Activated CD4-positive, alpha-beta T cell treated with anti-CD3 and anti-CD28 coated beads for 24 hours (primary cell): ENCODE measurements around the gene RXRA.

Experiments used
- DNase-seq, 2 donors: peaks; one replicate each; pipeline ENCODE4 v3.0.0-alpha.2; 2020; ENCODE audit warnings: low read depth in 2 of 2

The RXRA gene

GRCh38 chr9:134381671-134382516 is 55.6 kb downstream of the RXRA start:
- DNase-seq = no peak

- DNase-seq = no peak
Measured at GRCh38 chr9:134382733-134383132, 56.5 kb downstream of the RXRA start.

- DNase-seq = no peak
Measured at GRCh38 chr9:134383148-134383547, 56.9 kb downstream of the RXRA start.

DNA sequence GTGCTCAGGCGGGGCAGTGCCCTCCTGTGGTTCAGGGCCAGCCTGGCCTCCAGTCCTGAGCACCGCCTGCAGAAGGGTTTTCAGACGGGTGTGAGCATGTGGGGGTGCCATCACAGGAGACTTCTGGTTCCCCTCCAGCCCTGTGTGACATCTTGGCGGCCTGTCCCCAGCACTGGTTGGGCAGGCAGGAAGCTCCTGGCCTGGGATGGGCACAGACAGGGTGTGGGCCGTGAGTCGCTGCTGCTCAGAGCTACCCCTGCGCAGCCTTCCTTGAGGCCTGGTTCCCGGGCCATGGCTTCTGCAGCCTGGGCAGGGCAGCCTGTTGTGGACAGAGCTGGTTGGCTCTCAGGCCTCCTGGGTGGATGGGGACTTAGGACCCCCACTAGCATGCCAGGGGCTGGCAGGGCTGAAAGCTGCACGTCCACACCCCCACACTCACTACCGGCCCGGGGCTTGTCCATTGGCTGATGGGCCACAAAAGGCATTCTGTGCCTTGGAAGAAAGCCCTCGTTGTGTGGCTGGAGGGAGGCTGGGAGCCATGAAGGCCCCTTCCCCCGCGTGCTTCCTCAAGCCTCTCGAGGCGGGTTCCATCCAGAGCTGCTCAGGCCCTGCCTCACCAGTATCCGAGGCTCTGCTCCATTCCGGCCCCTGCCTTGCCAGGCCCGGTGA is 58.7 kb downstream of the RXRA start:
- DNase-seq = no peak

DNA sequence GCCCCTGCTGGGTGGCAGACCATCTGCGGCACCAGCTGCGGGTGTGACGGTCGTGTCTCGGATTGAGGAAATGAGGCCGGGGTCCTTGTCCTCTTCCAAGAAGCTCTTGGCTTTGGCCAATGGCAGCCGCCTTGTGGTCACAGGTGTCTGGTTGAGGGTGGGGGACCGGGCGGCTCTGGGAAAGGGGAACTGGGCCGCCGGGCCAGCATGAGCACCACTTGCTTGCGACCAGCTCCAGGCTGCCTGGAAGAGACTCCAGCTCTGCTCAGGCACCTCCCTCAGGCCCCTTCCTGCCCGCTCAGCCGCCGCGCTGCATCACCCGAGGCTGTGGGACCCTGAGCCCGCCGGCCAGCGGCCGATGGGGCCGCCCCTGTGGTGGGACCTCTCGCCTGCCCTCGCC is 59.7 kb downstream of the RXRA start:
- DNase-seq = no peak

DNA sequence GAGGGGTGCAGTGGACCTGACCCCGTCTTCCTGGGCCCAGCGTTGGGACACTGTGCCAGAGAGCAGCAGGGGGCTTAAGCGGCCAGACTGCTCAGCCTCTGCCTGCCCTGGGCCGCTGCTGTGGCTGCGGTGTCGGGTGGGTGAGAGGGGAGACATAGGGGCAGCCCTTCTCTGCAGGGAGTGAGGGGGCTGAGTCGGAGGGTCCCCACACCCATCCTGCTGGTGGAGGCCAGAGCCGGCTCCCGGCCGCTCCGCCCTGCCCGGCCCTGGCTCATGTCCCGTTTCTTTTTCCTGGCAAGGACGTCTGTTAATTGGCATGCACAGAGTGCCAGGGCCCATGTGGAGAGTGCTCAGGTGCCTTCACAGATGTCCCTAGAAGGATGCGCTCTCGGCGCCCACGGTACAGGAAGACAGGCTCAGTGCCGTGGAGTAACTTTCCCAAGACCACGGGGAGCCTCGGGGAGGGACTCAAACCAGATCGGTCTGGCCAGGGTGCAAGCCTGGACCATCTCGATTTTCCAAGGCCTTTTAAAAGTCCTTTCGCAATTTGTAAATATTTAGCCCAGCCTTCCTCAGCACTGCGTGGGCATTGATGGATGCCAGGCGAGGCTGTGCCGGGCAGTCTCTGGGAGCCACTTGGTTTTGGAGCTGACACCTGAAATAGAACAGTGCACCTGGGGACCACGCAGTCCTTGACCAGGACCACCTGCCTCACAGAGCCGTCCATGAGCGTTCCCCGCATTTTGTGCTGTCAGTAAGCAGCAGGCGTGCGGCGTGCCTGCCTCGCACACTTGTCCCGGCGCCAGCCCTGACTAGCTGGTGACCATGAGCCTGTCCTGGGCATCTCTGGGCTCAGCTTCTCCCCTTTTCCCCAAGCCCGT is 60.9 kb downstream of the RXRA start:
- DNase-seq = no peak

- DNase-seq = no peak
Measured at GRCh38 chr9:134388289-134388808, 62.1 kb downstream of the RXRA start.

- DNase-seq = no peak
Measured at GRCh38 chr9:134388976-134389375, 62.7 kb downstream of the RXRA start.

DNA sequence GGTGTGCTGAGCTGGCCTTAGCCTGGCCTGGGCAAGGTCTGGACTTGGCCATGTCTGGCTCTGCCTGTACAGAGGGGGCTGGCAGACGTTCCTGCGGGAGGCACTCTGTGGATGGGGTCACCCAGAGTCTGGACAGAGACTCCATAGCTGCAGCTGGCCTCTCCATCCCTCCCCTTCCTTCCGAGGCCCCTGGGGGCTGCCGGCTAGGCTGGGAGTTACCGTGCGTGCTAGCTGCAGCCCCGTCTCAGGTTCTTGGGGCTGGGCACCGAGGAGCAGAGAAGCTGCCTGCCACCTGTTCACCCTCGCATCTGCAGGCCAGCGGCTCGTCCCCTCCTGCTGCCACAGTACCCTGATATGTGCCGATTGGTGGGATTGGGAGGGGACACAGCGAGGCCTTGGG is 63.4 kb downstream of the RXRA start:
- DNase-seq = no peak

GRCh38 chr9:134390537-134390936 is 64.3 kb downstream of the RXRA start:
- peak; percentile 60 to 78 for DNase-seq

- DNase-seq = peak in 1 of 2 donors; percentile 17
Measured at GRCh38 chr9:134390947-134391318, 64.7 kb downstream of the RXRA start.

DNA sequence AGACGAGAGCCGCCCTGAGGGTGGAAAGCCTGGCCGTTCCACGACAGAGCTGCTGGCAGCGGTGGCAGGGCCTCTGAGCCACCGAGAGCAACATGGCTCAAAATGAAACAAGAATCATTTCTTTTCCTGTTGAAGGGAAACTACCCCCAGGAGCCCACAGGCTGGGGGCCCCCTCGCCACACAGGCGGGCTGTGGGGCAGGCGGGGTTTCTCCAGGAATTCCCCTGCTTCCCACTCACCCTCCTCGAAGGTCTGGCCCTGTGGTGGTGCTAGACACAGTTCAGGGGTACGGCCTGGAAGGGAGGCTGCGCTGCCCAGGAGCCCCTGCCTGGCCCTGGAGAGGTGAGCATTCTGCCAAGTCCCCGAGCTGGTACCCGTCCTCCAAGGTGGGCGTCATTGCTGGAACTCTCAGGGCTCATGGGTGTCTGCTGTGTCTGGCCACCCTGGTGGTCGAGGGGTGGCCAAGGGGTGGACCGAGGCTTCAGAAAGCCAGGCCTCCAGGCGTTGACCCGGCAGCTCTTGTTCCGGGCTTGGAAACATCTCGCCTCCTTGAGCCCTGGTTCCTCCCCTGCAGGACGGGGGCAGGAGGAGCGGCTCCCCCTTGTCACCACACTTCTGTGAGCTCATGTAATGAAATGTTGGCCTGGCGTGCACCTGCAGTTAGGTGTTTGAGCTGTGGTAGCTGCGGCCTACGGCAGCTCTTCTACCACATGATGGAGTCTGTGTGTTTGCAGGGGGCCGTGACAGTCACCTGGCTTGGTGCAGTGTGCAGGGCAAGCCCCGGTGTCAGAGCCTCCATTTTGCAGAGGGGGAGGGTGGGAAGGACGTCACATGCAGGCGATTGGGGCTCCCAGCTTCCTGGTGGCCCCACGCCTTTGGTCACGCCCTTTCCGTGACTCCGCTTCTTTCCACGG is 65.3 kb downstream of the RXRA start:
- DNase-seq = peak; percentile 60 to 63

DNA sequence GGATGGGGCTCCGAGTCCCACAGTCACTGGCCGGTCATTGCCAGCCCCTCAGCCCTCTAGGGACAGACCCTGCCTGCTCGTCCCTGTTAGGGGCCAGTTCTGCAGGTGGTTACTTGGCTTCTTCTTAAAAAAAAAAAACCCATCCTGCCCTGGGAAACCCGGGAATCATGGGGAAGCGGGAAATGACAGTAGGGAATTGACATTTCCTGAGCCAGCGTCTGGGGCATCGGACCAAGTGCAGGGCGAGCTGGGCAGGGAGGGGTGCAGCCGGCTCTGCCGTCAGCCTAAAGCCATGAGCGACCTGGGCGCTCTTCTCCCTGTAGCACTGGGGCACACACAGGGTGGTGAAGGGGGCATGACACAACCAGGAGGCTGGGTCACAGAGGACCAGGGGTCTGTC is 66.6 kb downstream of the RXRA start:
- no peak for DNase-seq

- no peak for DNase-seq
Measured at GRCh38 chr9:134393582-134394280, 67.5 kb downstream of the RXRA start.

- no peak for DNase-seq
Measured at GRCh38 chr9:134395002-134395517, 68.8 kb downstream of the RXRA start.

GRCh38 chr9:134395737-134396257 is 69.5 kb downstream of the RXRA start:
- no peak for DNase-seq

GRCh38 chr9:134396258-134396742 is 70.0 kb downstream of the RXRA start:
- DNase-seq = peak; percentile 21 to 46

DNA sequence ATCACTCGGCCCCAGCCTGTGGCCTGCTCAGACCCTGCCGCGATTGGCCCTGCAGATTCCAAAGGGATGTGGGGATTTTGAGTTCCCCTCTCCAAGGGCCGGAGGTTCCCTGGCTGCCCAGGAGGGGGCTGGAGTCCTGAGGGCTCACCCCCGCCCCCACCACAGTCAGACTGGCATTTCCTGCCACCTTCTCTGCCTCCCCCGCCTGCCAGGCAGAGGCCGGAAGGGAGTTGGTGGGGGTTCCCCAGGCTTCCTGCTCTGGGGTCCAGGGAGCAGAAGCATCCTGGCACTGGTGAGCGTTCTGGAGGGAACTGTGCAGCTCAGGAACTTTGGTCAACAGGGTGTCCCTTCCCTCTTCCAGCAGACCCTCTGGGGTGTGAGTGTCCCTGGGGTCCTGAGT is 70.6 kb downstream of the RXRA start:
- peak in 1 of 2 donors; percentile 31 for DNase-seq

- DNase-seq = no peak
Measured at GRCh38 chr9:134398756-134399155, 72.5 kb downstream of the RXRA start.
